Psoas muscle (tissue), 8 donors: ENCODE results near the gene TBC1D14. TPM values are rescaled to one million over a fixed set of nuclear protein-coding genes. Genes with fewer than 3 reads are reported as not detected.

Experiments
- ATAC-seq, 4 donors: fragments of 200-7000 bp; cut with Tn5 transposase; one replicate each; pipeline ENCODE4 v1.9.1; 2020; ENCODE audit warnings: moderate library complexity in 3 of 4, mild to moderate bottlenecking in 2 of 4
- DNase-seq, 2 donors: peaks; one replicate each; pipeline ENCODE4 v3.0.0-alpha.2; 2020
- H3K27ac ChIP-seq: fragments of 200-600 bp; one replicate; pipeline ENCODE4 v1.8.0; 2022
- H3K27me3 ChIP-seq, 3 donors: fragments of 200-600 bp in 1 of 3; one replicate each; pipeline versions ENCODE4 v1.6.1 to v1.8.0; 2013 to 2022; ENCODE audit warnings: low read length in 2 of 3, mild to moderate bottlenecking in 2 of 3, moderate library complexity in 1 of 3; ENCODE audit not compliant: insufficient read depth in 3 of 3
- H3K36me3 ChIP-seq, 2 donors: fragments of 200-600 bp in 1 of 2; one replicate each; pipeline versions ENCODE4 v1.6.1 to v1.8.0; 2013 to 2022; ENCODE audit warnings: low read depth in 1 of 2, mild to moderate bottlenecking in 1 of 2, moderate library complexity in 1 of 2; ENCODE audit not compliant: insufficient read depth in 1 of 2
- H3K4me1 ChIP-seq: fragments of 200-600 bp; one replicate; pipeline ENCODE4 v1.8.0; 2022
- H3K4me3 ChIP-seq: fragments of 200-600 bp; one replicate; pipeline ENCODE4 v1.8.0; 2022; ENCODE audit warnings: mild to moderate bottlenecking
- H3K9me3 ChIP-seq: fragments of 200-600 bp; one replicate; pipeline ENCODE4 v1.8.0; 2022
- CTCF ChIP-seq: fragments of 200-600 bp; IDR thresholded peaks from one replicate; pipeline ENCODE4 v1.8.0; 2022; ENCODE audit warnings: antibody characterized with exemption
- WGBS, 3 donors: extraction: QIAGEN DNeasy Blood & Tissue Kit; methylation state at CpG; one replicate each; pipeline versions ENCODE4 v1.1.6 to v1.1.7; 2013; 5-methylcytosine and 5-hydroxymethylcytosine counted together
- intact Hi-C, 2 donors: fragments of 100-400 bp; cut with DNase I; formaldehyde crosslinking; loops; one replicate each; pipeline versions ENCODE4 v1.11.0 to v1.14.2; 2022
- polyA plus RNA-seq, 3 donors: library from polyadenylated mRNA; stranded (reverse); fragments of 200-250 nt; gene quantifications; one replicate each; pipeline ENCODE4 v1.2.3, GENCODE V29; 2013
- total RNA-seq, 4 donors: library from RNA; stranded (reverse); fragmentation: NEBNext Ultra II Directional in 2 of 4; extraction: Animal tissue kit (Norgen Biotek cat#: 25700) in 2 of 4; gene quantifications; one replicate each; pipeline versions ENCODE4 v1.2.1 to v1.2.4, GENCODE V29; 2021 to 2023
- donor health status: healthy with polysubstance abuse.
- donor health status: DM: no; HTN: no; CAD: no; lungs with moderate emphysema.
- donor health status: Bipolar disorder and iron deficiency.
- donor health status: healthy.
- donor health status: DM: yes; HTN: yes; CAD: no.
- donor health status: DM: no; HTN: no; CAD: no.
- donor health status: DM: no; HTN: no; CAD: no.
- donor health status: DM: yes; HTN: yes; CAD: no.

TBC1D14 gene
- total and polyA plus RNA-seq, 7 donors: 14.7 to 45.5 (median 33.1) TPM

GRCh38 chr4:7014815-7015214 is 105.2 kb downstream of the TBC1D14 start:
- Histone ChIP-seq H3K9me3 (no peaks in the 10 kb centered on the region), H3K27ac (no peak overlapping the region), H3K4me1 (peaks cover 11% of the 10 kb centered on the region), H3K4me3 (no peak overlapping the region), H3K27me3 (no peaks in the 10 kb centered on the region), H3K36me3 (peaks cover 0 to 81% of the 10 kb centered on the region in 2 donors)
- 96 to 98% (median 98%) methylated on average over 12 of the region's 12 CpGs for WGBS, 3 donors
- no peak for TF ChIP-seq CTCF
- DNase-seq (no peak), ATAC-seq (no peak)
- intact Hi-C loops: no loop called here

- H3K36me3 ChIP-seq: peaks cover 0 to 85% of the 10 kb centered on the region in 2 donors
- ATAC-seq (no peak), DNase-seq (no peak)
- intact Hi-C loops: no loop called here
- H3K27ac ChIP-seq: no peak overlapping the region
- peaks cover 4% of the 10 kb centered on the region for H3K4me1 ChIP-seq
- no peaks in the 10 kb centered on the region for H3K9me3 ChIP-seq
- H3K4me3 ChIP-seq: no peak overlapping the region
- no peak for TF ChIP-seq CTCF
- WGBS, 3 donors: 82 to 94% (median 92%) methylated on average over 12 of the region's 12 CpGs
- H3K27me3 ChIP-seq: no peaks in the 10 kb centered on the region
These were observed 105.9 kb downstream of the TBC1D14 start for GRCh38 chr4:7015383-7016035.

- peaks cover 0 to 85% of the 10 kb centered on the region in 2 donors for H3K36me3 ChIP-seq
- DNase-seq: no peak
- H3K4me3 ChIP-seq: no peak overlapping the region
- no peak overlapping the region for H3K27ac ChIP-seq
- TF ChIP-seq CTCF: no peak
- no peaks in the 10 kb centered on the region for H3K9me3 ChIP-seq
- intact Hi-C loops: no loop called here
- no peak for ATAC-seq
- 71 to 81% (median 81%) methylated on average over 11 of the region's 11 CpGs for WGBS, 3 donors
- H3K4me1 ChIP-seq: peaks cover 4% of the 10 kb centered on the region
- H3K27me3 ChIP-seq: no peaks in the 10 kb centered on the region
These were observed 106.5 kb downstream of the TBC1D14 start for GRCh38 chr4:7016086-7016485.

- 91 to 93% (median 92%) methylated on average over 6 of the region's 6 CpGs for WGBS, 3 donors
- Histone ChIP-seq H3K27ac (no peak overlapping the region), H3K36me3 (peaks cover 0 to 85% of the 10 kb centered on the region in 2 donors), H3K4me1 (peaks cover 4% of the 10 kb centered on the region), H3K27me3 (no peaks in the 10 kb centered on the region), H3K9me3 (no peaks in the 10 kb centered on the region), H3K4me3 (no peak overlapping the region)
- DNase-seq (no peak), ATAC-seq (no peak)
- no peak for TF ChIP-seq CTCF
- intact Hi-C loops: no loop called here
These were observed 106.9 kb downstream of the TBC1D14 start for GRCh38 chr4:7016512-7016911.
